Testis (tissue), 3 donors: ENCODE measurements around the gene LSMEM2. TPM values are rescaled to one million over a fixed set of nuclear protein-coding genes. Genes with fewer than 3 reads are reported as not detected.
A peak's percentile ranks its signal among the peaks of the same experiment; 100 is the strongest.

Experiments used
- DNase-seq: peaks from one replicate; pipeline ENCODE4 v3.0.0-alpha.2; 2019
- H3K27ac ChIP-seq, 2 donors: fragments of 200-600 bp; sonication (generic); one replicate each; pipeline ENCODE4 v1.5.1; 2019
- H3K27me3 ChIP-seq: fragments of 200-600 bp; sonication (generic); one replicate; pipeline ENCODE4 v1.5.1; 2019
- H3K36me3 ChIP-seq: fragments of 200-600 bp; sonication (generic); one replicate; pipeline ENCODE4 v1.5.1; 2017; ENCODE audit warnings: low read depth; ENCODE audit errors: missing control alignments
- H3K4me1 ChIP-seq: fragments of 200-600 bp; sonication (generic); one replicate; pipeline ENCODE4 v1.5.1; 2019
- H3K4me3 ChIP-seq, 2 donors: fragments of 200-600 bp; sonication (generic); one replicate each; pipeline ENCODE4 v1.5.1; 2017 to 2019
- H3K9me3 ChIP-seq: fragments of 200-600 bp; sonication (generic); one replicate; pipeline ENCODE4 v1.5.1; 2017
- POLR2A ChIP-seq: fragments of 450-650 bp; IDR thresholded peaks from one replicate; pipeline ENCODE4 v1.6.1; 2017; ENCODE audit warnings: antibody characterized with exemption, mild to moderate bottlenecking, moderate library complexity
- WGBS, 2 donors: methylation state at CpG; one replicate each; pipeline ENCODE4 v1.1.5; 2018; 5-methylcytosine and 5-hydroxymethylcytosine counted together
- intact Hi-C: fragments of 100-400 bp; cut with DNase I; formaldehyde crosslinking; loops from one replicate; pipeline ENCODE4 v1.15.1; 2023; ENCODE audit warnings: low total_unique reads
- polyA plus RNA-seq: library from polyadenylated mRNA; stranded (reverse); fragments of 350-450 nt; fragmentation: Illumina TruSeq; extraction: RNeasy Lipid Tissue Mini Kit (QIAGEN cat#74804); gene quantifications from one replicate; pipeline ENCODE4 v1.2.3, GENCODE V29; 2014; ENCODE audit warnings: low read depth, low replicate concordance; ENCODE audit not compliant: insufficient read depth
- total RNA-seq, 2 donors: library from RNA; depleted of rRNA; stranded (reverse); fragments of >200 nt; gene quantifications; one replicate each; pipeline ENCODE4 v1.2.3, GENCODE V29; 2016
- TF ChIP-seq, protein P1 (sequence below), 3 experiments: fragments of 450-650 bp in 2 of 3; fragments of 200-600 bp in 1 of 3; sonication (generic) in 1 of 3; IDR thresholded peaks; one replicate each; pipeline ENCODE4 v1.5.1; 2016 to 2019; ENCODE audit warnings: antibody characterized with exemption in 3 of 3, mild to moderate bottlenecking in 2 of 3, moderate library complexity in 1 of 3

The LSMEM2 gene
- total and polyA plus RNA-seq, 3 donors from 2014 or later: 1.5 to 3.2 (median 2.6) TPM

DNA sequence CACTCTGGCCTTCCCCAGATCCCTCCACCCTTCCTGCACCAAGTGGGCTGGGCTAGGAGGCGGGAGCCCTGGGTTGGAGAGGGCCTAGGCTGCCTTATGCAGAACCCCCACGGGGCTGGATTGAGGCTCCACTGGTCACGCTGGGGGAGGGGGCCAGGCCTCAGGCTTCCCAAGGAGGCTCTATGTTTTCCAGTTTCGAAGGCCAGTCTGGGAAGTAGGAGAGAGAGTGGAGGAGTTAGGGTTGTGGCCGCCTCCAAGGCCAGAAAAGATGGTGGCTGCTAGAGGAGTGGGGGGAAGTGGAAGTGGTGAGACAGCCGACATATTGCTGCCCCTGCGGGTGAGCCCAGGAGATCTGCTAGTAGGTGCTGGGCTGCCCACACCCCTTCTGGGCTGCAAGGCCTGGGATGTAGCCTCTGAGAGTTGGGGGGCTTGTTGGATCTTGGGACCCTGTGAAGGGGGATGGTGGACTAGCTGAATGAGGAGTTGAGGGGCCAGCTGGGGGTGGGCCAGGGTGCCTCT is 41.7 kb upstream of the LSMEM2 start:
- DNase-seq: no peak
- WGBS, 2 donors: 0 to 3% methylated on average over 4 to 7 of the region's 7 CpGs
- peaks cover 30% of the 10 kb centered on the region for H3K4me1 ChIP-seq
- H3K27me3 ChIP-seq: no peaks in the 10 kb centered on the region
- H3K27ac ChIP-seq: peak overlapping the region; percentile 81 to 89
- no peaks in the 10 kb centered on the region for H3K9me3 ChIP-seq
- TF ChIP-seq, protein P1, sequence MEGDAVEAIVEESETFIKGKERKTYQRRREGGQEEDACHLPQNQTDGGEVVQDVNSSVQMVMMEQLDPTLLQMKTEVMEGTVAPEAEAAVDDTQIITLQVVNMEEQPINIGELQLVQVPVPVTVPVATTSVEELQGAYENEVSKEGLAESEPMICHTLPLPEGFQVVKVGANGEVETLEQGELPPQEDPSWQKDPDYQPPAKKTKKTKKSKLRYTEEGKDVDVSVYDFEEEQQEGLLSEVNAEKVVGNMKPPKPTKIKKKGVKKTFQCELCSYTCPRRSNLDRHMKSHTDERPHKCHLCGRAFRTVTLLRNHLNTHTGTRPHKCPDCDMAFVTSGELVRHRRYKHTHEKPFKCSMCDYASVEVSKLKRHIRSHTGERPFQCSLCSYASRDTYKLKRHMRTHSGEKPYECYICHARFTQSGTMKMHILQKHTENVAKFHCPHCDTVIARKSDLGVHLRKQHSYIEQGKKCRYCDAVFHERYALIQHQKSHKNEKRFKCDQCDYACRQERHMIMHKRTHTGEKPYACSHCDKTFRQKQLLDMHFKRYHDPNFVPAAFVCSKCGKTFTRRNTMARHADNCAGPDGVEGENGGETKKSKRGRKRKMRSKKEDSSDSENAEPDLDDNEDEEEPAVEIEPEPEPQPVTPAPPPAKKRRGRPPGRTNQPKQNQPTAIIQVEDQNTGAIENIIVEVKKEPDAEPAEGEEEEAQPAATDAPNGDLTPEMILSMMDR (IDR thresholded peaks at IDR 0.05): no peak
- TF ChIP-seq POLR2A: no peak
- intact Hi-C loops: no loop called here
- H3K4me3 ChIP-seq: peak overlapping the region; percentile 84 to 86
- H3K36me3 ChIP-seq: no peaks in the 10 kb centered on the region

GRCh38 chr3:50237754-50238548 is 40.9 kb upstream of the LSMEM2 start:
- peak overlapping the region; percentile 84 to 86 for H3K4me3 ChIP-seq
- no peaks in the 10 kb centered on the region for H3K9me3 ChIP-seq
- TF ChIP-seq, protein P1 (IDR thresholded peaks at IDR 0.05): no peak
- TF ChIP-seq POLR2A: no peak
- intact Hi-C loops: no loop called here
- H3K36me3 ChIP-seq: no peaks in the 10 kb centered on the region
- peak; percentile 91 for DNase-seq
- WGBS, 2 donors: 0% methylated on average over 16 to 26 of the region's 31 CpGs
- peaks cover 36% of the 10 kb centered on the region for H3K4me1 ChIP-seq
- no peaks in the 10 kb centered on the region for H3K27me3 ChIP-seq
- peak overlapping the region; percentile 81 to 89 for H3K27ac ChIP-seq

DNA sequence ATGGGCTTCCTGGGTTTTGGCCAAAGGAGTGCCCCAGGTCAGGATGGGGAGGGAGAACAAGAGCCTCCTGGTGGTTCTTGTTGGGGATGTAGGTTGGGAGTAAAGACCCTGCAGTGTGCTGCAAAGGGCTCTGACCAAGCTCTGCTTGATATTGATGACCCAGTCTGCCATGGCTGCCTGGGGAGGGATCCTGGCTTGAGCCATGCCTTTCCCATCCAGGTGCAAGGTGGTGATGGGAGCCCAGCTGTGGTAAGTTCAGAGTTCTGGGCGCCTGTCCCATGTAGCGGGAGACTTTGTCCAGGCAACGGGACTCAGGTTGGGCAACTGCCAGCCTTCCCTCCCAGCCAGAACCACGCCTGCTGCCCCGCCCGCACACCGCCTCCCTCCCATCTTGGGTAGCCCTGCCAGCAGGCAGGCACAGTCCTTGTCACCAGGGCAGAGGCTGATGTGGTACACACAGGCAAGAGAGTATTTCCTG is 40.3 kb upstream of the LSMEM2 start:
- peak; percentile 90 for DNase-seq
- Histone ChIP-seq H3K36me3 (no peaks in the 10 kb centered on the region), H3K27me3 (no peaks in the 10 kb centered on the region), H3K4me1 (peaks cover 41% of the 10 kb centered on the region), H3K4me3 (peak overlapping the region in 1 of 2 donors; percentile 84), H3K9me3 (no peaks in the 10 kb centered on the region), H3K27ac (peak overlapping the region; percentile 81 to 89)
- intact Hi-C loops: no loop called here
- TF ChIP-seq, protein P1 (IDR thresholded peaks at IDR 0.05): no peak
- TF ChIP-seq POLR2A: no peak
- WGBS, 2 donors: 52% methylated on average over 7 of the region's 7 CpGs; no CpG with 5 or more reads in 1 of the 2 donors

GRCh38 chr3:50239649-50240048 is 39.2 kb upstream of the LSMEM2 start:
- no peak for DNase-seq
- peaks cover 45% of the 10 kb centered on the region for H3K4me1 ChIP-seq
- intact Hi-C loops: no loop called here

More at GRCh38 chr3:50239649-50240048, 39.2 kb upstream of the LSMEM2 start:
- Histone ChIP-seq H3K4me3 (no peak overlapping the region), H3K27ac (peak overlapping the region in 1 of 2 donors; percentile 89), H3K36me3 (no peaks in the 10 kb centered on the region), H3K27me3 (no peaks in the 10 kb centered on the region), H3K9me3 (no peaks in the 10 kb centered on the region)
- 71 to 81% methylated on average over 4 of the region's 4 CpGs for WGBS, 2 donors
- TF ChIP-seq, protein P1 (IDR thresholded peaks at IDR 0.05): no peak
- TF ChIP-seq POLR2A: no peak
